KMS-11 (cell line): Measurements from ENCODE around the gene TRAFD1.
A peak's percentile ranks its signal among the peaks of the same experiment; 100 is the strongest.

ENCODE experiments used
- H2AFZ ChIP-seq: fragments of 200-600 bp; sonication (generic); 2 replicates; pipeline ENCODE4 v1.6.1; 2016; ENCODE audit warnings: antibody characterized with exemption, mixed run types, low read depth
- H3K27ac ChIP-seq: fragments of 200-600 bp; sonication (generic); 2 replicates; pipeline ENCODE4 v1.6.1; 2016; ENCODE audit warnings: mild to moderate bottlenecking, mixed run types
- H3K27me3 ChIP-seq: fragments of 200-600 bp; sonication (generic); 2 replicates; pipeline ENCODE4 v1.6.1; 2017; ENCODE audit warnings: mild to moderate bottlenecking, low read depth, mixed run types, moderate library complexity; ENCODE audit not compliant: insufficient read depth
- H3K36me3 ChIP-seq: fragments of 200-600 bp; sonication (generic); 2 replicates; pipeline ENCODE4 v1.6.1; 2017; ENCODE audit warnings: mild to moderate bottlenecking, mixed run types; ENCODE audit not compliant: insufficient read depth
- H3K4me1 ChIP-seq: fragments of 200-600 bp; sonication (generic); 2 replicates; pipeline ENCODE4 v1.6.1; 2016; ENCODE audit warnings: mild to moderate bottlenecking, low read depth, mixed run types; ENCODE audit not compliant: poor library complexity, severe bottlenecking
- H3K4me2 ChIP-seq: fragments of 200-600 bp; sonication (generic); 2 replicates; pipeline ENCODE4 v1.7.0; 2016; ENCODE audit warnings: mild to moderate bottlenecking, mixed run types
- H3K4me3 ChIP-seq: fragments of 200-600 bp; sonication (generic); IDR thresholded peaks from 2 replicates; pipeline ENCODE4 v1.6.1; 2017; ENCODE audit warnings: low read depth, low read length, mixed read lengths; ENCODE audit not compliant: insufficient read depth
- H3K79me2 ChIP-seq: fragments of 200-600 bp; sonication (generic); 2 replicates; pipeline ENCODE4 v1.6.1; 2016; ENCODE audit warnings: low read depth, mixed run types; ENCODE audit not compliant: insufficient read depth
- H3K9ac ChIP-seq: fragments of 200-600 bp; sonication (generic); 2 replicates; pipeline ENCODE4 v1.6.1; 2016; ENCODE audit warnings: mild to moderate bottlenecking, mixed run types
- H4K20me1 ChIP-seq: fragments of 200-600 bp; sonication (generic); 2 replicates; pipeline ENCODE4 v1.6.1; 2016; ENCODE audit warnings: mild to moderate bottlenecking, mixed run types; ENCODE audit not compliant: insufficient read depth
- TF ChIP-seq, protein P1 (sequence below): fragments of 200-600 bp; sonication (generic); conservative IDR thresholded peaks from 2 replicates; pipeline ENCODE4 v1.6.1; 2017; ENCODE audit warnings: low read depth, mild to moderate bottlenecking, antibody characterized with exemption, low read length, moderate library complexity, mixed read lengths

Gene TRAFD1, protein sequence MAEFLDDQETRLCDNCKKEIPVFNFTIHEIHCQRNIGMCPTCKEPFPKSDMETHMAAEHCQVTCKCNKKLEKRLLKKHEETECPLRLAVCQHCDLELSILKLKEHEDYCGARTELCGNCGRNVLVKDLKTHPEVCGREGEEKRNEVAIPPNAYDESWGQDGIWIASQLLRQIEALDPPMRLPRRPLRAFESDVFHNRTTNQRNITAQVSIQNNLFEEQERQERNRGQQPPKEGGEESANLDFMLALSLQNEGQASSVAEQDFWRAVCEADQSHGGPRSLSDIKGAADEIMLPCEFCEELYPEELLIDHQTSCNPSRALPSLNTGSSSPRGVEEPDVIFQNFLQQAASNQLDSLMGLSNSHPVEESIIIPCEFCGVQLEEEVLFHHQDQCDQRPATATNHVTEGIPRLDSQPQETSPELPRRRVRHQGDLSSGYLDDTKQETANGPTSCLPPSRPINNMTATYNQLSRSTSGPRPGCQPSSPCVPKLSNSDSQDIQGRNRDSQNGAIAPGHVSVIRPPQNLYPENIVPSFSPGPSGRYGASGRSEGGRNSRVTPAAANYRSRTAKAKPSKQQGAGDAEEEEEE

DNA sequence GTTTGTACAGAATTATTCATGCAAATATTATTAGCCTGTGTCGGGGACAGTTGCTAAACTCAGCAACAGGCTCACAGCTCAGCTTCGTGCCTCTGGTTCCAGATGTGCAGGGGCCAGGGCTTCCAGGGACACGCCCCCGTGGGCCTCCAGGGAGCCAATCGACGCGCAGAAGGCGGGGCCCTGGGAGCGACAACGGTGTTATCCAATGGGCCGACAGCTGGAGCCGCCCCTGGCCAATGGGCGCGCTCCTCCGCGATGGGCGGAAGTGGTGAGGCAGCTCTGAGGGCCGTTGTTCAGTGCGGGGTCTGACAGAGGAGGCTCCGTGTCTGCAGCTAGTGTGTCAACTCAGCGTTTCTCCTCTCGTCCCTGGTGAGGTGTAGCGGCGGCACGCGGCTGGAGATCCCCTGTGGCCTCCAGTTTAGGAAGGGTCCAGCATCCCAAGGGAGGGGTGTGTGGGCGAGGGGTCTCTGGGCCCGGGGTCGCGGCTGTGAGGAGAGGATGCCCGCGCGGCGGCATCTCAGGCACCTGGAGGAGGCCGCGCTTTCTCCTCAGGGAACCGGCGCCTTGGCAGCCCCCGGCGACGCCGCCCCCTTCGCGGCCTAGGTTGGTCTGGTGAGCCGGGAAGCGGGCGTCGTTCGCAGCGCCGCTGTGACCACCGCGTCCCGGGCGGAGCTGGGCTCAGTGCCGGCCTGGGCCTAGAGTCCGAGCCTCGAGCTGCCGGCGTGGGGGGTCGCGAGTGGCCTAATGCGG is at the start of gene TRAFD1:
TSS of gene TRAFD1 (plus strand) at position 311 of the 750 bp plus-strand sequence. CDS start 4,963 bp downstream, outside the sequence.
- peak within 1 kb of the TSS; percentile 76 for H3K9ac ChIP-seq
- peaks cover 37% of the 10 kb centered on the region for H3K79me2 ChIP-seq
- no peaks in the 10 kb centered on the region for H3K27me3 ChIP-seq
- peak within 1 kb of the TSS; percentile 61 for H3K27ac ChIP-seq
- H2AFZ ChIP-seq, result peak within 1 kb of the TSS; percentile 58
- H4K20me1 ChIP-seq, result no peaks in the 10 kb centered on the region
- no peak within 1 kb of the TSS for H3K4me3 ChIP-seq
- no peaks in the 10 kb centered on the region for H3K36me3 ChIP-seq
- peaks cover 43% of the 10 kb centered on the region for H3K4me1 ChIP-seq
- peak within 1 kb of the TSS; percentile 80 for H3K4me2 ChIP-seq
- TF ChIP-seq, protein P1, sequence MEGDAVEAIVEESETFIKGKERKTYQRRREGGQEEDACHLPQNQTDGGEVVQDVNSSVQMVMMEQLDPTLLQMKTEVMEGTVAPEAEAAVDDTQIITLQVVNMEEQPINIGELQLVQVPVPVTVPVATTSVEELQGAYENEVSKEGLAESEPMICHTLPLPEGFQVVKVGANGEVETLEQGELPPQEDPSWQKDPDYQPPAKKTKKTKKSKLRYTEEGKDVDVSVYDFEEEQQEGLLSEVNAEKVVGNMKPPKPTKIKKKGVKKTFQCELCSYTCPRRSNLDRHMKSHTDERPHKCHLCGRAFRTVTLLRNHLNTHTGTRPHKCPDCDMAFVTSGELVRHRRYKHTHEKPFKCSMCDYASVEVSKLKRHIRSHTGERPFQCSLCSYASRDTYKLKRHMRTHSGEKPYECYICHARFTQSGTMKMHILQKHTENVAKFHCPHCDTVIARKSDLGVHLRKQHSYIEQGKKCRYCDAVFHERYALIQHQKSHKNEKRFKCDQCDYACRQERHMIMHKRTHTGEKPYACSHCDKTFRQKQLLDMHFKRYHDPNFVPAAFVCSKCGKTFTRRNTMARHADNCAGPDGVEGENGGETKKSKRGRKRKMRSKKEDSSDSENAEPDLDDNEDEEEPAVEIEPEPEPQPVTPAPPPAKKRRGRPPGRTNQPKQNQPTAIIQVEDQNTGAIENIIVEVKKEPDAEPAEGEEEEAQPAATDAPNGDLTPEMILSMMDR, result no peak

DNA sequence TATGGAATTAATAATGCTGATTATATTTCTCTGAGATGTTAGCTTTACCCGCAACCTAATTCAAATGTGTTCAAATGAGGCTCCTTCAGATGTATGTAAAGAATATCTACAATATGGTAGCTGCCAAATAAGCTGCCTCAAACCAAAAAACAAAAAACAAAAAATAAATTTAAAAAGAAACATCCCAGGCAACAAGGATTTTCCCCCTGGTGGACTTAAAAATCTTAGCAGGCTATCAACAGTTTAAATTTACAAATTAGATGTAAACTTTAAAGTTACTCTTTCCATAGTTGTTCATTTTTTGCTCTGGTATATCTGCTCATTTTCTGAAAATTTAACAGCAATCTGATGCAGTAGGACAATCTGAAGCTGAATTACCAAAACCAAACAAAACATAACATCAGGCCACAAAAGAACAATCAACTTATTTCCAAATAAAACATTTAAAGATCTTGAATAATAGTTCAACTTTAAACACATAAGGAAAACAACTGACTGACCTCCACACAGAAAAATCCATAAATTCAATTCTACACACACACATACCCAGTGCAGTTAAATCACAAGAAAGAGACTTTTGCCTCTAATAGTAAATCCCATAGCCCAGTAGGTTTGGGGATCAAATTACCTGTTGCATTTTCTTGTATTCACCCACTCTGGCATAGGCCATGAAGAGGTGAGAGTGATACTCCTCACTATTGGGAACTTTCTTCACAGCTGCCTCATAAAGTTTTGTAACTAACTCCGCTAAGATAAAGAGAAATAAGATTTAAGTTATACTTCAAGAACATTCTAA is 38.1 kb upstream of the TRAFD1 start:
- no peak overlapping the region for H3K9ac ChIP-seq
- no peak overlapping the region for H3K4me3 ChIP-seq
- TF ChIP-seq, protein P1, result 0 out of 2 replicates have a peak, but pooled peaks have one; percentile 16
- no peaks in the 10 kb centered on the region for H3K27me3 ChIP-seq
- H3K27ac ChIP-seq, result no peak overlapping the region
- H3K4me1 ChIP-seq, result peaks cover 17% of the 10 kb centered on the region
- no peaks in the 10 kb centered on the region for H4K20me1 ChIP-seq
- no peak overlapping the region for H3K4me2 ChIP-seq
- no peaks in the 10 kb centered on the region; the same call in 1 of the 2 replicates for H3K79me2 ChIP-seq
- no peaks in the 10 kb centered on the region for H3K36me3 ChIP-seq
- no peak overlapping the region for H2AFZ ChIP-seq

DNA sequence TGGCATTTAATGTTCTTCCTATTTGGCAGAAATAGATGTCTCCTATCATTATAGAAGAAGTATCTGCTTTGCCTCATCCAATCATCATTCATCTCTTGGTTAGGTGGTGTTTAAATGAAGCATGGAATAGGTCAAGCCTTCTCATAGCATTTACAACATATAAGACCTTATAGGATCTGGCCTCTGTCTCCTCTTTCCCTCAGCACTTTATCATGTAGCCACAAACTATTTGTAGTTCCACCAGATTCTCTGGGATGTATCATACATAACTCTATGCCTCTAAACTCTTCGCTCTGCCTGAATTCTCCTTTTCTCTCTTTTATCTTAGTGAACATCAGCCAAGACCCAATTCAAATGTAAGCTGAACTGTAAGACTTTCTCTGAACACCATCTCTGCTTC is 37.5 kb upstream of the TRAFD1 start:
- Histone ChIP-seq H3K4me3 (no peak overlapping the region), H3K27me3 (no peaks in the 10 kb centered on the region), H3K36me3 (no peaks in the 10 kb centered on the region), H3K9ac (no peak overlapping the region), H4K20me1 (no peaks in the 10 kb centered on the region), H3K79me2 (peaks cover 3% of the 10 kb centered on the region; the same call in 1 of the 2 replicates), H3K27ac (no peak overlapping the region), H3K4me2 (no peak overlapping the region), H3K4me1 (peaks cover 17% of the 10 kb centered on the region), H2AFZ (no peak overlapping the region)
- TF ChIP-seq, protein P1, result no peak

DNA sequence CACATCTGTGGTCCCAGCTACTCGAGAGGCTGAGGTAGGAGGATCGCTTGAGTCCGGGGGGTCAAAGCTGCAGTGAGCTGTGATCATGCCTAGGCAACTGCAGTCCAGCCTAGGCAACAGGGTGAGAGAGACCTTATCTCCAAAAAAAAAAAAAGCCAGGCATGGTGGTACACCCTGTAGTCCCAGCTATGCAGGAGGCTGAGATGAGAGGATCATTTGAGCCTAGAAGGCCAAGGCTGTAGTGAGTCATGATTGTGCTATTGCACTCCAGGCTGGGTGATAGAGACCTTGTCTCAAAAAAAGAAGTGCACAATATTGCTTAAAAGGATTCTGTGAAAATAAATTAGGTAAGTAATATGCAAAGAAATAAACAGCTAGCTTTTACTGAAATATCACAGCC is 33.8 kb upstream of the TRAFD1 start:
- no peaks in the 10 kb centered on the region for H3K27me3 ChIP-seq
- H3K4me1 ChIP-seq, result peaks cover under 1% of the 10 kb centered on the region
- no peaks in the 10 kb centered on the region for H3K36me3 ChIP-seq
- H3K27ac ChIP-seq, result no peak overlapping the region
- H3K79me2 ChIP-seq, result peaks cover 37% of the 10 kb centered on the region; the same call in 1 of the 2 replicates
- no peak overlapping the region for H2AFZ ChIP-seq
- TF ChIP-seq, protein P1, result no peak
- H3K4me3 ChIP-seq, result no peak overlapping the region
- no peaks in the 10 kb centered on the region for H4K20me1 ChIP-seq
- no peak overlapping the region for H3K4me2 ChIP-seq
- no peak overlapping the region for H3K9ac ChIP-seq
